Neural cell (in vitro differentiated cells): ENCODE data around the gene NEU2.

Source experiments
- EZH2 ChIP-seq: fragments of 200-600, 300-800 bp; shearing (Covaris generic), sonication (generic); IDR thresholded peaks from 2 replicates; pipeline ENCODE4 v1.6.1; 2014; ENCODE audit warnings: antibody characterized with exemption, low read length, borderline replicate concordance, mild to moderate bottlenecking; ENCODE audit not compliant: insufficient read depth, poor library complexity, severe bottlenecking
- POLR2AphosphoS5 ChIP-seq: IDR thresholded peaks from 2 replicates; pipeline ENCODE4 v1.6.1; 2012
- RAD21 ChIP-seq: fragments of 450-650 bp; conservative IDR thresholded peaks from 2 replicates; pipeline ENCODE4 v1.6.1; 2014; ENCODE audit warnings: antibody characterized with exemption, mild to moderate bottlenecking, moderate library complexity
- TF ChIP-seq, protein P1 (sequence below): fragments of 450-650 bp; IDR thresholded peaks from 2 replicates; pipeline ENCODE4 v1.5.1; 2014; ENCODE audit warnings: antibody characterized with exemption, mild to moderate bottlenecking, moderate library complexity; ENCODE audit not compliant: poor library complexity, severe bottlenecking

DNA sequence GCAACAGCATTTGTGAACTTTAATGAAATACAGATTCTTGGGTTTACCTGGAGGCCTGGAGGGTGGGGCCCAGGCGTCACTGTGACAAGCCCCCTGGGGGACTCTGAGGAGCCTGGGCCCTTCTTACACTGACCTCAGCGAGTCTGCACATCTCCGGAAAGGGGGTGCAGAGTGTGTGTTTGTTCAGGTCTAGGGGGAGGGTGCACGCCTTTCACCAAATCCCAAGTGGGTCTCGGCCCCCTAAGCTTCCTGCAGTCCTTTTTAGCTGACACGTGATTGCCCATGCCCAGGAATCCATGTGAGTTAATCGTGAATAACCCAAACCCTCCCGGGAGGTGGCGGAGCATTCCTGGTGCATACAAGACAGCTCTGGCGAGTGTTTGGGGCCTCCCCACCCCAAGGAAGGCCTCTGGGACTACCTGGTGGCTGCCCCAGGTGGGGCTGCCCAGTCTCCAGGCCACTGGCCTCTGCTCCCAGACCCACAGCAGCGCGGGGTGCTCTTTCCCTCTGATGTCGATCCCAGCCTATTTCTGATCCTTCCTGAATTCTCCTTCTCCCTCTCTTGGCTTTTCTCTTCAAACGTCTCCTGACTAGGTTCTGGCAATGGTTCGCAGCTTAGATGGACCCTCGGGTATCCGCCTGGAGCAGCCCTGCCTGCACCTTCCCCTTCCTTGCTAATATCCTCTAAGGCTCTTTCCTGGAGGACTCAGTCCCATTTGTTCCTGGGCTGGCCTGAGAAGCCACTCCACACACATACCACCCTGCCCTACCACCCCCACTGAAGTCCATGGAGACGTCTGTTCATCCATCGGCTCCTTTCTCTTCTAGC lies 29.4 kb upstream of the NEU2 start:
- TF ChIP-seq, protein P1, sequence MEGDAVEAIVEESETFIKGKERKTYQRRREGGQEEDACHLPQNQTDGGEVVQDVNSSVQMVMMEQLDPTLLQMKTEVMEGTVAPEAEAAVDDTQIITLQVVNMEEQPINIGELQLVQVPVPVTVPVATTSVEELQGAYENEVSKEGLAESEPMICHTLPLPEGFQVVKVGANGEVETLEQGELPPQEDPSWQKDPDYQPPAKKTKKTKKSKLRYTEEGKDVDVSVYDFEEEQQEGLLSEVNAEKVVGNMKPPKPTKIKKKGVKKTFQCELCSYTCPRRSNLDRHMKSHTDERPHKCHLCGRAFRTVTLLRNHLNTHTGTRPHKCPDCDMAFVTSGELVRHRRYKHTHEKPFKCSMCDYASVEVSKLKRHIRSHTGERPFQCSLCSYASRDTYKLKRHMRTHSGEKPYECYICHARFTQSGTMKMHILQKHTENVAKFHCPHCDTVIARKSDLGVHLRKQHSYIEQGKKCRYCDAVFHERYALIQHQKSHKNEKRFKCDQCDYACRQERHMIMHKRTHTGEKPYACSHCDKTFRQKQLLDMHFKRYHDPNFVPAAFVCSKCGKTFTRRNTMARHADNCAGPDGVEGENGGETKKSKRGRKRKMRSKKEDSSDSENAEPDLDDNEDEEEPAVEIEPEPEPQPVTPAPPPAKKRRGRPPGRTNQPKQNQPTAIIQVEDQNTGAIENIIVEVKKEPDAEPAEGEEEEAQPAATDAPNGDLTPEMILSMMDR = no peak
- TF ChIP-seq RAD21 (no peak), POLR2AphosphoS5 (no peak), EZH2 (no peak)
